ENCODE data around the gene MEGF6.

The MEGF6 gene

DNA sequence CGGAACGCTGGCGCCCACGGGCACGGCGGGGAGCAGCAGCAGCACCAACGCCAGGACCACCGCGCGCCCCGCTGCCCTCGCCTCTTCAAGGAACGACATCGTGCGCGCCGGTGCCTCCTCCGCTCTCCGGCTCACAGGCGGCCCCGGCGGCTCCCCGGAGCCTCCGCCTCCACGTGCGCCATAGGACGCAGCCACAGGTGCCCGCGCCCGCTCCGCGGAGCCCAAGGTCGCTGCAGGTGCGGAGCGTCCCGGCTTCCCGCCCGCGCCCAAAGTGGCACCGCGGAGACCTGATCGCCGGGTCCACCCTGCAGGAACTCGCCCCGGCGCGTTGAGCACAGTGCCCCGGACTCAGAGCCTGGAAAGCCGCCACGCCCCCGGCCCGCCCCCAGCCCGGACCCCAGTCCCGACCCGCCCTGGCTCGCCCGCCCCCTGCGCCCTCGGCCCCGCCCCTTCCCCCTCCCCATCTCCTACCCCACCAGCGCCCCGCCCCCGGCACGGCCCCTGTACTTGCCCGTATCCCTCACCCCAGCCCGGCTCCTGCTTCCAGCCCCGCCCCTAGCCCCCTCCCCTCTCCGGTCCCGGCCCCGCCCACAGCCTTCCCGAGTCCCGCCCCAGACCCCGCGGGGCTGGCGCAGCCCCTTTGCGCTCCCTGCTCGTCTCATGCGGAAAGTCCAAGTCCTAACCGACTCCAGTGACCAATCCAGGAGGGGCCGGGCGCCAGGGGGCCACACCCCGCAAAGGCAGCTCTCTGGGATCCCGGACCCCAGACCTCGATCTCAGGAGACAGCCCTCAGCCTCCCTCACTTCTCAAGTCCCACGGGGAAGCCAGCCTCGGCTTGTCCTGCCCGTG lies at the start of gene MEGF6:
Gene MEGF6, minus strand, starts transcription at position 339 of the 850 bp plus-strand sequence. Its CDS starts 240 bp downstream, at position 99.
- TF ChIP-seq, protein P1, sequence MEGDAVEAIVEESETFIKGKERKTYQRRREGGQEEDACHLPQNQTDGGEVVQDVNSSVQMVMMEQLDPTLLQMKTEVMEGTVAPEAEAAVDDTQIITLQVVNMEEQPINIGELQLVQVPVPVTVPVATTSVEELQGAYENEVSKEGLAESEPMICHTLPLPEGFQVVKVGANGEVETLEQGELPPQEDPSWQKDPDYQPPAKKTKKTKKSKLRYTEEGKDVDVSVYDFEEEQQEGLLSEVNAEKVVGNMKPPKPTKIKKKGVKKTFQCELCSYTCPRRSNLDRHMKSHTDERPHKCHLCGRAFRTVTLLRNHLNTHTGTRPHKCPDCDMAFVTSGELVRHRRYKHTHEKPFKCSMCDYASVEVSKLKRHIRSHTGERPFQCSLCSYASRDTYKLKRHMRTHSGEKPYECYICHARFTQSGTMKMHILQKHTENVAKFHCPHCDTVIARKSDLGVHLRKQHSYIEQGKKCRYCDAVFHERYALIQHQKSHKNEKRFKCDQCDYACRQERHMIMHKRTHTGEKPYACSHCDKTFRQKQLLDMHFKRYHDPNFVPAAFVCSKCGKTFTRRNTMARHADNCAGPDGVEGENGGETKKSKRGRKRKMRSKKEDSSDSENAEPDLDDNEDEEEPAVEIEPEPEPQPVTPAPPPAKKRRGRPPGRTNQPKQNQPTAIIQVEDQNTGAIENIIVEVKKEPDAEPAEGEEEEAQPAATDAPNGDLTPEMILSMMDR (IDR thresholded peaks at IDR 0.05; ENCODE audit: control extremely low read depth, extremely low read depth, low read depth, missing control alignments) = no peak
- POLR2A ChIA-PET = no interaction called here
- CTCF ChIA-PET = no interaction called here
- no peak for DNase-seq (ENCODE audit: extremely low spot score)

GRCh38 chr1:3660704-3661103 lies 49.4 kb upstream of the MEGF6 start:
- TF ChIP-seq, protein P1 (IDR thresholded peaks at IDR 0.05; ENCODE audit: control extremely low read depth, extremely low read depth, low read depth, missing control alignments) = no peak
- ChIA-PET POLR2A (no interaction called here), CTCF (no interaction called here)
- DNase-seq (ENCODE audit: extremely low spot score) = no peak

DNA sequence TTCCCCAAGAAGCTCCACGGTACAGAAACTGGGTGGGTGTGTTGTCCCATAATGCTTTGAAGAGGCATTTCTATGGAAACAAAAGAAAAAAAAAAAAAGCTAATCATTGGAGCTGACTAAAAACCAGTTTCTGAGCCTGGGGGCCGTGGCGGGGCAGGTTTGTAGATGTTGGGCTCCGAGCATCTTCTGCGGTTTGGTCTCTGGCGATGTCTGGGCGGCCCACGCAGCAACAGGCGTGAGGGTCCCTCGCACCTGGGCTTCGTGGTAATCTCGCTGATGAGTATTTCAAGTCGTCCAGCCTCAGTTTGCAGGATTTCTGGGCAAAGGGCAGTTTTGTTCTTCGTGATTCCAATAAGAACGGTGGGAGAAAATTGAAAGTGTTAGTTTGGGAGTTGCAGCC lies 47.8 kb upstream of the MEGF6 start:
- TF ChIP-seq, protein P1 (IDR thresholded peaks at IDR 0.05; ENCODE audit: control extremely low read depth, extremely low read depth, low read depth, missing control alignments) = no peak
- ChIA-PET POLR2A (interaction anchor here (0.6 kb wide), 1 partner anchor 392 kb away, joined by 3 read pairs; no protein-coding TSS in a partner anchor), CTCF (interaction anchor here (1.0 to 1.4 kb wide), 4 partner anchors 8 to 66 kb away, joined by 3 to 4 read pairs (median 3); no protein-coding TSS in a partner anchor)
- no peak for DNase-seq (ENCODE audit: extremely low spot score)

DNA sequence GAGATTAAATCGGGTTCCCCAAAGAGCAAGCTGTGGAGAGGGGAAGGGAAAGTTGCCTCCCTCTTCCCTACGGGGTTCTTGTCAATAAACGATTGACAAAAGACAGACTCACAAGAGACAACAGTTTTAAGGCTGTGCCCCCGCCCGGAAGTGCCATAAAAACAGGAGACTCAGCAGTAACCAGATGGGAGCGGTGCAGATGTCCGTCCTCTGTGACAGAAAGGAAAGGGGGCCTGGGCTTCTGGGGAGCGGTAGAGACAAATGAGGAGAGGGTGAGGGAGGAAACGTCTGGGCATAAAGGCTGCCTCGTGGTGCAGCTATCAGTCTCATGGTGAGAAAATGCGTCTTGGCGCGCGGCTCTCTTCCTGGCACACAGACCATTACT lies 46.9 kb upstream of the MEGF6 start:
- POLR2A ChIA-PET = no interaction called here
- CTCF ChIA-PET = interaction anchor here (1.0 to 1.4 kb wide), 4 partner anchors 9 to 67 kb away, joined by 3 to 4 read pairs (median 3); no protein-coding TSS in a partner anchor
- TF ChIP-seq, protein P1 (IDR thresholded peaks at IDR 0.05; ENCODE audit: control extremely low read depth, extremely low read depth, low read depth, missing control alignments) = no peak
- DNase-seq (ENCODE audit: extremely low spot score) = no peak

GRCh38 chr1:3657578-3658230 lies 46.4 kb upstream of the MEGF6 start:
- CTCF ChIA-PET = interaction anchor here (1.0 to 1.4 kb wide), 3 partner anchors 16 to 67 kb away, joined by 3 to 4 read pairs (median 3); no protein-coding TSS in a partner anchor
- TF ChIP-seq, protein P1 (IDR thresholded peaks at IDR 0.05; ENCODE audit: control extremely low read depth, extremely low read depth, low read depth, missing control alignments) = no peak
- DNase-seq (ENCODE audit: extremely low spot score) = no peak
- POLR2A ChIA-PET = no interaction called here

DNA sequence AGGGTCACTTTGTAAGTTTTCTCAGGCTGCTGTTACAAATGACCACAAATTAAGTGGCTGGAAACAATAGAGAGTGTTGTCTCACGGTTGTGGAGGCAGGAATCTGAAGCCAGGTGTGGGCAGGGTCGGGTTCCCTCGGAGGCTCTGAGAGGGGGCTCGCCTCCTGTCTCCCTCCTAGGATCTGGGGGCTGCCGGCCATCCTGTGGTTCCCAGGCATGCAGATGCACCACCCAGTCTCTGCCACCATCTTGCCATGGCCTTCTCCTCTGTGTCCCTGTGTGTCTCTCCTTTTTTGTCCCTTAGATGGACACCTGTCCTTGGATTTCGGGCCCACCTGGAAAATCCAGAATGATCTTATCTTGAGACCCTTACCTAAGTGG lies 45.8 kb upstream of the MEGF6 start:
- ChIA-PET POLR2A (interaction anchor here (1.7 kb wide), 1 partner anchor 20 kb away, joined by 9 read pairs; no protein-coding TSS in a partner anchor), CTCF (interaction anchor here (1.7 to 5.2 kb wide), 3 partner anchors 9 to 68 kb away, joined by 4 to 36 read pairs (median 6); no protein-coding TSS in a partner anchor)
- TF ChIP-seq, protein P1 (IDR thresholded peaks at IDR 0.05; ENCODE audit: control extremely low read depth, extremely low read depth, low read depth, missing control alignments) = no peak
- DNase-seq (ENCODE audit: extremely low spot score) = no peak
